Thyroid gland (tissue), 4 donors: ENCODE measurements around the gene ZNHIT6.

ENCODE experiments used
- POLR2A ChIP-seq, 2 donors: fragments of 450-650 bp; IDR thresholded peaks; one replicate each; pipeline ENCODE4 v1.6.1; 2017; ENCODE audit warnings: antibody characterized with exemption in 2 of 2, mild to moderate bottlenecking in 2 of 2, moderate library complexity in 1 of 2
- TF ChIP-seq, protein P1 (sequence below), 6 experiments: fragments of 200-600 bp in 3 of 6; fragments of 450-650 bp in 3 of 6; sonication (generic) in 3 of 6; IDR thresholded peaks; one replicate each; pipeline ENCODE4 v1.5.1; 2016 to 2019; ENCODE audit warnings: antibody characterized with exemption in 6 of 6, mild to moderate bottlenecking in 2 of 6, inconsistent platforms in 1 of 6, moderate library complexity in 1 of 6

DNA sequence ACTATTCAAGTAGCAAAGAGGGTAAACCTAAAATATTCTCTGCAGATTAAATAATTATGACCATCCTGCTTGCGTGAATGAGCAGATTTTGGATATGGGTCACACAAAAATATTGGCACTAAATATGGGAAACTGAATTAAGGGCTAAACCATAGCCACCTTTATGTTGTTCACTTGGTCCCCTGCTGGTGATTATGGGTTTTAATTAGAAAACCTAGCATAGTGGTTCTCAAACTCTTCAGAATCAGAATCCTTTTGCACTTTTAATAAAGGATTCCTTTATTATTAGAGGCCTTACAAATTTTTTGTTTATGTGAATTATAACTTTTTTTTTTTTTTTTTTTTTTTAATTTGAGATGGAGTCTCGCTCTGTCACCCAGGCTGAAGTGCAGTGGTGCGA is 38.5 kb upstream of the ZNHIT6 start:
- TF ChIP-seq, protein P1, sequence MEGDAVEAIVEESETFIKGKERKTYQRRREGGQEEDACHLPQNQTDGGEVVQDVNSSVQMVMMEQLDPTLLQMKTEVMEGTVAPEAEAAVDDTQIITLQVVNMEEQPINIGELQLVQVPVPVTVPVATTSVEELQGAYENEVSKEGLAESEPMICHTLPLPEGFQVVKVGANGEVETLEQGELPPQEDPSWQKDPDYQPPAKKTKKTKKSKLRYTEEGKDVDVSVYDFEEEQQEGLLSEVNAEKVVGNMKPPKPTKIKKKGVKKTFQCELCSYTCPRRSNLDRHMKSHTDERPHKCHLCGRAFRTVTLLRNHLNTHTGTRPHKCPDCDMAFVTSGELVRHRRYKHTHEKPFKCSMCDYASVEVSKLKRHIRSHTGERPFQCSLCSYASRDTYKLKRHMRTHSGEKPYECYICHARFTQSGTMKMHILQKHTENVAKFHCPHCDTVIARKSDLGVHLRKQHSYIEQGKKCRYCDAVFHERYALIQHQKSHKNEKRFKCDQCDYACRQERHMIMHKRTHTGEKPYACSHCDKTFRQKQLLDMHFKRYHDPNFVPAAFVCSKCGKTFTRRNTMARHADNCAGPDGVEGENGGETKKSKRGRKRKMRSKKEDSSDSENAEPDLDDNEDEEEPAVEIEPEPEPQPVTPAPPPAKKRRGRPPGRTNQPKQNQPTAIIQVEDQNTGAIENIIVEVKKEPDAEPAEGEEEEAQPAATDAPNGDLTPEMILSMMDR (IDR thresholded peaks at IDR 0.05), result no peak
- no peak for TF ChIP-seq POLR2A (IDR thresholded peaks at IDR 0.05)
